GM19468 (cell line): Measurements from ENCODE around the gene TM2D3.

ENCODE experiments used
- ATAC-seq: cut with Tn5 transposase; IDR thresholded peaks from one replicate; pipeline ENCODE4 v1.9.1; 2021; ENCODE audit warnings: mild to moderate bottlenecking, moderate library complexity, moderate number of reproducible peaks; ENCODE audit not compliant: unreplicated experiment; ENCODE audit errors: extremely low read depth

TM2D3 gene

DNA sequence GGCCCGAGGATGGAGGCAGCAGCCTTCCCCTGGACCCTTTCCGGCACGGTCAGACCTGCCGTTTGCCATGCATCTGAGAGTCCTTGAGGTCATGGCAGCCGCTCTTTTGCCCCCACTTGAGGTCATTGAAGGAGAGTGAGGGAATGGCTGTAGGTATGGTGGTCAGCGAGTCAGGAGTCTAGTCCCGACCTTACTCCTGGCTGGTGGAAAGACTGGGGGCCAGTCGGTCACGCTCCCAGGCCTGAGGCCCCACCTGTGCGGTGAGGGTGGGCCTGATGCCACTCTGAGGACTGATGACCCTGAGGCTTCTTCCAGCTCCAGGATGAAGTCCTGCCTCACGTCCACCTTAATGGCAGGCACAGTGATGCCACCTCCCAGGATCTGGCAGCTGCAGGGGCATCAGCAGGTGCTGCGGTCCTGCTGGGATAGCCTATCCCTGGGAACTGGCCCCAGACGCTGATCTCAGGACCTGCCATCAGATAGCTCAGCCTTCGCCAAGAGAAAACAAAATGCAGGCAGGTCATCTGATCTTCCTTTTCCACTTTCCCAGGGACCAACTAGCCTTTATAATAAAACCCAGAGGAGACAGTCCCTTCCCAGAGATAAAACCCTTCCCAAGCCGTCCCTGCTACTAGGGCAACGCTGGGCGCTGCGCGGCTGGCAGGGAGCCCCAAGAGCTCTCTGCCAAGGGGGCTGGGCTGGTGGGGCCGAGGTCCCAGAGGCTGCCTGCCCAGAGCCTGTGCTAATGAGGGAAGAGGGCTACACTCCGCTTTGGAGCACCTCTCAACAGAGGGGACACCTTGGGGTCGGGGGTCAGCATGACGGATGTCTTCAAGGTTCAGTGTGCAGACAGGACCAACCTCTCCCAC lies 42.2 kb downstream of the TM2D3 start:
- no peak for ATAC-seq

DNA sequence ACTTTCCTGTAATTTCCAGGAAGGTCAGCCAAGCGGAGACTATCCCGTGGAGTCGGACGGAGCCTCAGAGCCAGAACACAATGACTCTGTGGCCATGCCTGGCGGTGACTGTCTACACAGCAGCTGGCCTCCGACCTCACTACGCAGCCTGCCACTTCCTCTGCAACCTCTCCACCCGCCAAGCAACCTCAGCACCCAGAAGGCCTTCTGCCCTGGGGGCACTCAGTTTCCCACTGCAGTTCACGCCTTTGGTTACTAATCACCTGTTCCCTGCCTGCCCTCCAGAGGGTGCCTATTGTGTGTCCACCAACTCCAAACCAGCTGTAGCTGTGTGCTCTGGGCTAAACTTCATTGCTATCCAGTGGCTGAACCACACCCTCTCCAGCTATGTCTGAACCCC lies 44.0 kb downstream of the TM2D3 start:
- ATAC-seq, result no peak

DNA sequence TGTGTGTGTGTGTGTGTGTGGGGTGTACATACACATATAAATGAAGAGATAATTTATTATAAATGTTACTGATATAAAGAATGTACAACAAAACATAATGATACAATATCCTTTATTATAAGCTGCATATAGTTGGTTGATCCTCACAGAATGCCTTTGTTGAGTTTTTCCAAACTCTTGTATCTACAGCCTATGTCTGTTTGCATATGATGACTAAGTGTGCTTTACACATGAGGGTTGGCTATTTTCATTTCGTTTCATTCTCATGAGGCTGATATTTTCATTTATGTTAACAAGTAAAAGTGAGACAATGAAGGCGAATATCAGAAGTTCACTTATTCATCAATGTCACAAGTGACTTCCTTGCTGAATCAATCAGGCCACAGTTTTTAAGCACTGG lies 45.1 kb downstream of the TM2D3 start:
- ATAC-seq, result no peak

DNA sequence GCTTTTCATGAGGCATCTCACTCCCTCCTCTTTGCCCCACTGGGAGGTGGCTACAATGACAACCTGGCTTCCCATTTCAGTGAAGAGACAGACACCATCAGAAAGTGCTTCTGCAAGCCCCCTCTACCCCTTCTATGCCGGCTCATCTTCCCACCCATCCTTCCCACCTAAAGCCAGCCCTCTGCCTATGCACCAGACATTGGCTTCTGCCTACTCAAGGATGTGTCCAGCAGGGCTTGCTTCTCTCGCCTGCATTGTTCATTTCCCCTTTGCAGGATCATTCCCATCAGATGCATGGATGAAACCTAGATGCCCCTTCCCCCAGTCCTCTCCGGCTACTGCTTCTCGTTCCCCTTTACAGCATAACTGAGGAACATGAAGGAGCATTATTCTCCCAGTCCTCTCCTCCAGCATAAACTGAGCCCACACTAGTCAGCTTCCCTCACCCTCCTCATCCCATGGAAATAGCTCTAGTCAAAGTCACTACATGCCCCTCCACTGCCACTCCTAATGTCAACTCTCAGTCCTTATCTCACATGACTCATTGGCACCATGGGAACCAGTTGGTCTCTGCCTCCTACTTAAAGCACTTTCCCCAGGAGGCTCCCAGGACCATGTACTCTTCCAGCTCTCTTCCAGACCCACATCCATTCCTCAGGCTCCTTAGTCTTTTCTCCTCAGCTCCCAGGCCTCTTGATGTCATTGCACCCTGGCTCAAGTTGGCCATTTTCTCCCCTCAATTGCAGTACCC lies 47.9 kb downstream of the TM2D3 start:
- ATAC-seq, result no peak

DNA sequence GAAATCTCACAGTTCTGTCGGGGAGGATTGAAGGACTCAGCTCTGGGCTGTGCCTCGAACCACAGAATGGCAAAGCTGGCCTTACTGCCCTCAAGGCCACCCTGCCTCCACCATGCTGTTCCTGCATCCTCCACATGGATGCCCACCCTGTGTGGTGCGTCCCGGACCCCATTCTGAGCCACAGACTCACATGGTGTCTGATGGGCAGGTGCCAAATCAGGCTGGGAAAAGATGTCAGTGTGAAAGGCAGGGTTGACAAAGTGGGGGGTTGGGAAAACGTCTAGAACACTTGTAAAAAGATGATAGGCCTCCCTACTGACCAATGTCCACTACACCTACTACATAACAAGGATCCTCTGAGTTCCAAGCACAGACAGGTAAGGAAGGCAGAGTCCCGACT lies 49.4 kb downstream of the TM2D3 start:
- no peak for ATAC-seq

DNA sequence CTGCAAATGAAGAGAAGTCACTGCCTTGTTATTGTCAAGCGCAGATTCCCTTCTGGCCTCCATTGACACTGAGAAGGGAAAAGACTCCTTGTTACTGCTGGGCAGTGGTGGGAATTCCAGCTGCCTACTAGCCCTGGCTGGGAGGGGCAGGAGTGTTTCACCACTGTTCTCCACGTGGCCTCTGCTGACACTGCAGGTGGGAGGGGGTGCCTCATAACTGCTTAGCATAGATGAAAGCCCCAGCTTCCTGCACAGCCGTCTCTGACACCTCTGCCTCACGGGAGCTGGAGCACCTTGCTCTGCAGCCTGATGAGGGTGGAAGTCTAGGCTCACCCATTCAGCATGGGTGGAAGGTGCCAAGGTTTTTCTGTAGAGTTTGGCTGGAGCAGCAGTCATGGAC lies 52.1 kb downstream of the TM2D3 start:
- no peak for ATAC-seq

DNA sequence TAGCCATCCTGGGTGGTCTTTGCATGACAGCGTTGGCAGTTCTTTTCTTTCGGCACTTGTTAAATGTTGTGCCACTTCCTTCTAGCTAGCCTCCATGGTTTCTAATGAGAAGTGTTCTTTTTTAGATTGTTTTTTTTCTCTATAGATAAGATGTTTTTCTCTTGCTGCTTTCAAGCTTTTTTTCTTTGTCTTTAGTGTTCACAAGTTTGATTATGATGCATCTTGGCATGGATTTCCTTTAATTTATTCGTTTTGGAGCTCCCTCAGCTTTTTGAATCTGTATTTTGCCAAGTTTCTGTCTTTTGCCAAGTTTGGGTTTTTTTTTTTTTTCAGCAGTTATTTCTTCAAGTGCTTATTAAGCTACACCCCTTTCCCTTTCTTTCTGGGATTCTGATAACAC lies 53.1 kb downstream of the TM2D3 start:
- ATAC-seq, result no peak

DNA sequence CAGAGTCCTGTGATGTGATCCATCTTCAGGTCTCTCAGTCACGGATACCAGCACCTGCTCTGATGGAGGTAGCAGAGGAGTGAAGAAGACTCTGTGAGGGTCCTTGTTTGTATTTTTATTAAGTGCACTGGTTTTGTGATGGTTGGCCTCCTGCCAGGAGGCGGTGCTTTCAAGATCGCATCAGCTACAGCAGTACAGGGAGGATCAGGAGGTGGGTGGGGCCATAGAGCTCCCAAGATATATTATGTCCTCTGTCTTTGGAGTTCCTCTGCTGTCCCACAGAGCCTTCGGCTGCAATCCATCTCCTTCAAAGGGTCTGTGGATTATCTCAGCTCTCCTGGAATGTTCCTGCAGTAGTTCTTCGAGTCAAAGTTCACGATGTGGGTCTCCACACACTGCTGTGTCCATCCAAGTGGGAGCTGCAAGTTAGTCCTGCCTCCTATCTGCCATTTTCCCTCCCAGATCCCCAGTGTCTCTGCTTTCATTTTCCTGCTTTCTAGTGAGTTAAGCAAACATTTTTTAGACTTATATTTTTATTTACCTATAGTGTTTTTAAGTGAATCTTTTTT lies 54.7 kb downstream of the TM2D3 start:
- ATAC-seq, result no peak

DNA sequence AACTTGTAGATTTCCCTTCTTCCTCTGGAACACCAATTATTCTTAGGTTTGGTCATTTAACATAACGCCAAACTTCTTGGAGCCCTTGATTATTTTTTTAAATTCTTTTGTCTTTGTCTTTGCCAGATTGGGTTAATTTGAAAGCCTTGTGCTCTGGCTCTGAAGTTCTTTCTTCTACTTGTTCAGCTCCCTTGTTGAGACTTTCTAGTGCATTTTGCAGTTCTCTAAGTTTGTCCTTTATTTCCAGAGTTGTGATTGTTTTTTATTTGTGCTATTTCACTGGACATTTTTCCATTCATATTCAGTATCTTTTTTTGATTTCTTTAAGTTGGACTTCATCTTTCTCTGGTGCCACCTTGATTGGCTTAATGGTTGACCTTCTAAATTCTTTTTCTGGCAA lies 55.5 kb downstream of the TM2D3 start:
- no peak for ATAC-seq
